ENCODE measurements around the gene ARHGAP23. TPM values are rescaled to one million over a fixed set of nuclear protein-coding genes. Genes with fewer than 3 reads are reported as not detected.

The ARHGAP23 gene
- total RNA-seq, 4 donors from 2014 or later, result 8.2 to 37.7 (median 12.3) TPM

DNA sequence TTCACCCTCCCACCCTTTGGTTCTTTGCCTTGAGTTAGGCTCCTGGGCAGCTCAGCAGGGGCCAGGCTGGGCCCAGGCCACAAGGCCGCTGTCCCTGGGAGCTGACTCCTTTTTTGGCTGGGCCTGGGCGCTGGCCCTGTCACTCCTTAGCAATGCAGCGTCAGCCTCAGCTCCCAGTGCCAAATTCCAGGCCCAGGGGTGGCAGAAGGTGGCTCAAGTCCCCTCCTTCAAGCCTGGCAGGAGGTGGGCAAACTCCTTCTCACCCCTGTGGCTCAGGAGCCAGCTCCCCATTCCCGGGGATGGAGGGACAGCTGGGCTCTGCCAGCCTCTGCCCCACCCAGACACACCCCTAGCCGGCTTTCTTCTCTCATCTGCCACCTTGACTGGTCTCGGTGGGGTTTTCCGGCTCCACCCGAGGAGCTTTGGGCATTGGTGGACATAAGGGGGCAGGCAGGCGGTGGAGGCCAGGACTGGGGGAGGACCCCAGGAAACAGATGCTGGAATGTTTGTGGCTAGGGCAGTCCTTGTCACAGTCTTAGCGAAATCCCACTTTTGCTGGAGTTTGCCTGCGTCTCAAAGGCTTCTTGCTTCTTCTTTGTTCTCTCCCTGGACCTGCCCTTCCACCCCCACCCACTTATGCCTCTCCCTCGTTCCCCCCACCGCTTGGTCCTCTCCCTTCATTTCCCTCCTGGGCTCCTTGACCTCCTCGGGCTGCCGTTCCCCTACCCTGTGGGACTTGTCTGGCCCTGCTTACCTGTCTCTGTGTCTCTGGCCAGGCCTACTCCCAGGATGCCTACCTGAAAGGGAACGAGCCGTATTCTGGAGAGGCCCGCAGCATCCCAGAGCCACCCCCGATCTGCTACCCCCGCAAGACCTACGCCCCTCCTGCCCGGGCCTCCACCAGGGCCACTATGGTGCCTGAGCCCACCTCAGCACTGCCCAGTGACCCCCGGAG is 37.4 kb downstream of the ARHGAP23 start:
- TF ChIP-seq, protein P1, sequence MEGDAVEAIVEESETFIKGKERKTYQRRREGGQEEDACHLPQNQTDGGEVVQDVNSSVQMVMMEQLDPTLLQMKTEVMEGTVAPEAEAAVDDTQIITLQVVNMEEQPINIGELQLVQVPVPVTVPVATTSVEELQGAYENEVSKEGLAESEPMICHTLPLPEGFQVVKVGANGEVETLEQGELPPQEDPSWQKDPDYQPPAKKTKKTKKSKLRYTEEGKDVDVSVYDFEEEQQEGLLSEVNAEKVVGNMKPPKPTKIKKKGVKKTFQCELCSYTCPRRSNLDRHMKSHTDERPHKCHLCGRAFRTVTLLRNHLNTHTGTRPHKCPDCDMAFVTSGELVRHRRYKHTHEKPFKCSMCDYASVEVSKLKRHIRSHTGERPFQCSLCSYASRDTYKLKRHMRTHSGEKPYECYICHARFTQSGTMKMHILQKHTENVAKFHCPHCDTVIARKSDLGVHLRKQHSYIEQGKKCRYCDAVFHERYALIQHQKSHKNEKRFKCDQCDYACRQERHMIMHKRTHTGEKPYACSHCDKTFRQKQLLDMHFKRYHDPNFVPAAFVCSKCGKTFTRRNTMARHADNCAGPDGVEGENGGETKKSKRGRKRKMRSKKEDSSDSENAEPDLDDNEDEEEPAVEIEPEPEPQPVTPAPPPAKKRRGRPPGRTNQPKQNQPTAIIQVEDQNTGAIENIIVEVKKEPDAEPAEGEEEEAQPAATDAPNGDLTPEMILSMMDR (IDR thresholded peaks at IDR 0.05; ENCODE audit: low read depth), result no peak

DNA sequence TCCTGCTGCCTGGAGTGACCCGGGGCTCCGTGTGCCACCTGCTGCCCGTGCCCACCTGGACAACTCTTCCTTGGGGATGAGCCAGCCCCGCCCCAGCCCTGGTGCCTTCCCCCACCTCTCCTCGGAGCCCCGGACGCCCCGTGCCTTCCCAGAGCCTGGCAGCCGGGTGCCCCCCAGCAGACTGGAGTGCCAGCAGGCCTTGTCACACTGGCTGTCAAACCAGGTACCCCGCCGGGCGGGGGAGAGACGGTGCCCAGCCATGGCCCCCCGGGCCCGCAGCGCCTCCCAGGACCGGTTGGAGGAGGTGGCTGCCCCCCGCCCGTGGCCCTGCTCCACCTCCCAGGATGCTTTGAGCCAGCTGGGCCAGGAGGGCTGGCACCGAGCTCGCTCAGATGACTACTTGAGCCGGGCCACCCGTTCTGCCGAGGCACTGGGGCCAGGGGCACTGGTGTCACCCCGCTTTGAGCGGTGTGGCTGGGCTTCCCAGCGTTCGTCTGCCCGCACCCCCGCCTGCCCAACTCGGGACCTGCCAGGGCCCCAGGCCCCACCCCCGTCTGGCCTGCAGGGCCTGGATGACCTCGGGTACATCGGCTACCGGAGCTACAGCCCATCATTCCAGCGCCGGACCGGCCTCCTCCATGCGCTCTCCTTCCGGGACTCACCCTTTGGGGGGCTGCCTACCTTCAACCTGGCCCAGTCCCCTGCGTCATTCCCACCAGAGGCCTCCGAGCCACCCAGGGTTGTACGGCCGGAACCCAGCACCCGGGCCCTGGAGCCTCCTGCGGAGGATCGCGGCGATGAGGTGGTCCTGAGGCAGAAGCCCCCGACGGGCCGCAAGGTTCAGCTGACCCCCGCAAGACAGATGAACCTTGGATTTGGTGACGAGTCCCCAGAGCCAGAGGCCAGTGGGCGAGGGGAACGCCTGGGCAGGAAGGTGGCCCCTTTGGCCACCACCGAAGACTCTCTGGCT is 38.4 kb downstream of the ARHGAP23 start:
- TF ChIP-seq, protein P1 (IDR thresholded peaks at IDR 0.05; ENCODE audit: low read depth), result no peak

DNA sequence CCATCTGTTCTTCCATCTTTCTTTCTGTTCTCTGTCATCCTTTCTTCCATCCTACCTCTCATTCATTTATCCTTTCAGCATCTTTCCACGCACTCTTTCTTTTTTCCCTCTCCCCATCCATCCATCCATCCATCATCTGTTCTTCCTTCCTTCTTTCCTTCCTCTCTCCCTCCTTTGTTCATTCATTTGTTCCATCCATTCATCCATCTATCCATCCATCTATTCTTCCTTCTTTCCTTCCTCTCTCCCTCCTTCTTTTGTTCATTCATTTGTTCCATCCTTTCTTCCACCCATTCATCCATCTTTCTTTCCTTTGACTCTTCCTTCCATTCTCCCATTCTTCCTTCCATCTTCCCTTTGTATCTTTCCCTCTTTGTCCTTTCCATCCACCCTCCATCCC is 39.2 kb downstream of the ARHGAP23 start:
- TF ChIP-seq, protein P1 (IDR thresholded peaks at IDR 0.05; ENCODE audit: low read depth), result no peak

DNA sequence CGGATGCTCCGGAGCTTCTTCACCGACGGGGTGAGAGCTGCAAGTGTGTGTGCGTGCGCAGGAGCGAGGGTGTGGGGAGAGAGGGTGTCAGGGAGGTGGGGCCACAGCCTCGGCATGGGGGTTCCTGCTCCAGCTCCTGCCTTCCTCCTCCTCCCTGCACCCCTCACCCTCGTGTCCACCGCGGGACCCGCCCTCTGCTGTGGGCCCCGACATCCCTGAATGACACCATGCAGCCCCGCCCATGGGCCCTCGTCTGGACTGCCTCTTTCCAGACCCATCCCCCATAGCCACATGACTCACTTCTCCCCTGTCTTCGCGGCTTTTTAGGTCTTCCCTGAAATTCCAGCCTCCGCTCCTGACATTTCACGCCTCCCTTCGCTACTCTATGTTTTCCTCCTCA is 41.6 kb downstream of the ARHGAP23 start:
- TF ChIP-seq, protein P1 (IDR thresholded peaks at IDR 0.05; ENCODE audit: low read depth), result no peak

DNA sequence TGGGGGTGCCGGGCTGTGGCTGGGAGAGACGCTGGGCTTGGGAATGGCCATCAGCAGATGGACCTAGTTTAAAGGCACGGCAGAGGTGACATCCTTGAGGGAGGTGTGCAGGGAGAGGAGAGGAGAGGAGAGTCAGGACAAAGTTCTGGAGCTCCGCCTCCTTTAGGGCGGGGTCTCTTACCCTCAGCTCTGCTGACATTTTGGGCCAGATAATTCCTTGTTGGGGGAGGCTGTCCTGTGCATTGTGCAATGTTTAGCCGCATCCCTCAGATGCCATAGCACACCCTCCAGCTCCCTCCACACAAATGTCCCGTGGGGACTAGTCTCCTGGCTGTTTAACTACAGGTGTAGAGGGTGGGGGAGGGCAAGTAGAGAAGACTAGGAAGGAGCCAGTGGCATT is 48.3 kb downstream of the ARHGAP23 start:
- TF ChIP-seq, protein P1 (IDR thresholded peaks at IDR 0.05; ENCODE audit: low read depth), result no peak

DNA sequence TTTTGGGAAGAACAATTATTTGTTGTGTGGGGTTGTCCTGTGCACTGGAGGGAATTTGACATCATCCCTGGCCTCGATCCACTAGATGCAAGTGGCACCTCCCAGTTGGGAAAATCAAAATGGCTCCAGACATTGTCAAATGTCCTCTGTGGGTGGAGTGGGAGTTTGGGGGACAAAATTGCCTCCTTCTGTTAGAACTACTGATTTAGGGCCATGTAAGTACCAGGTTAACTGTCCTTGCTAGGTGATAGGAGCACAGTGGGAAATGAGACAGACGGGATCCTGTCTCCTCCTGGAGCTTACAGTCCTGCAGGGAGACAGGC is 56.8 kb downstream of the ARHGAP23 start:
- TF ChIP-seq, protein P1 (IDR thresholded peaks at IDR 0.05; ENCODE audit: low read depth), result no peak

DNA sequence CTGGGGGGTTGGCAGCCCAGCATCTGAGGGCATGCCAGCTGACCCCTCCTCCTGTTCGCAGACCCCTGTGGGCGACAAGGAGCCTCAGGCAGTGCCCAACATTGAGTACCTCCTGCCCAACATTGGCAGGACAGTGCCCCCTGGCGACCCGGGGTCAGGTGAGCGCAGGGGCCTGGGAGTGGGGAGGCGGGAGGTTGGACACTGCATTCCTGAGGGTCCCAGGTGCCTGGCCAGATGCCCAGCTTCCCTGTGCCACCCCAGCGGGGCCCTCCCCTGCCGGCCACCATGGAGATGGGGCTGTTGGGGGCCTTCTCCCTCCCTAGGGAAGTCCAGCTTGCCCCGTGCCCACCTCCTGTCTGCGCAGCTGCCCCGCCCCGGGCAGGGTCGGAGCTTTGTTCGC is 70.1 kb downstream of the ARHGAP23 start:
- TF ChIP-seq, protein P1 (IDR thresholded peaks at IDR 0.05; ENCODE audit: low read depth), result no peak

All from subcutaneous adipose tissue (tissue), 4 donors.